Endothelial cell of umbilical vein (primary cell): ENCODE measurements around the gene FAM131B. TPM values are rescaled to one million over a fixed set of nuclear protein-coding genes. Genes with fewer than 3 reads are reported as not detected.

ENCODE experiments used
- BruUV-seq: library from RNA; stranded (reverse); fragments of 400-500 nt; replicated peaks from 2 replicates; lab custom pipeline; 2021; lab: Mats Ljungman, UMichigan
- CTCF ChIA-PET: fragments of 300-600, 350-600 bp; sonication (Branson Sonifier 250); formaldehyde crosslinking; loops from one replicate; lab custom pipeline; 2021; ENCODE audit warnings: antibody characterized with exemption, inconsistent platforms; lab: Charles Lee
- POLR2A ChIA-PET: fragments of 300-600, 350-600 bp; sonication (Branson Sonifier 250); formaldehyde crosslinking; loops from one replicate; lab custom pipeline; 2021; ENCODE audit warnings: antibody characterized with exemption, inconsistent platforms; lab: Charles Lee
- DNase-seq: peaks from one replicate; pipeline ENCODE4 v3.0.0-alpha.2; 2011; ENCODE audit warnings: low read depth, low spot score
- FAIRE-seq: peaks from 2 replicates; lab custom pipeline; 2011; peaks lifted over from hg19 to GRCh38; lab: Jason Lieb, UNC
- H2AFZ ChIP-seq: 2 replicates; pipeline ENCODE4 v1.6.0; 2012; ENCODE audit warnings: low read depth, low read length, control low read depth, inconsistent platforms
- H3K27ac ChIP-seq: 2 replicates; pipeline ENCODE4 v1.5.1; 2011; ENCODE audit warnings: low read depth, mild to moderate bottlenecking, control low read depth, low read length, moderate library complexity; ENCODE audit not compliant: insufficient read depth
- H3K27me3 ChIP-seq, 2 experiments: 2 replicates each; pipeline versions ENCODE4 v1.6.0 to v1.6.1; 2011; ENCODE audit warnings: low read length in 2 of 2, mixed read lengths in 1 of 2; ENCODE audit not compliant: control insufficient read depth in 2 of 2, insufficient read depth in 2 of 2
- H3K36me3 ChIP-seq, 2 experiments: 2 replicates in 1 of 2; 3 replicates in 1 of 2; pipeline ENCODE4 v1.5.1; 2011; ENCODE audit warnings: low read length in 2 of 2, mild to moderate bottlenecking in 1 of 2, moderate library complexity in 1 of 2; ENCODE audit not compliant: control insufficient read depth in 2 of 2, insufficient read depth in 2 of 2; ENCODE audit errors: extremely low read depth in 1 of 2
- H3K4me1 ChIP-seq: 3 replicates; pipeline ENCODE4 v1.5.1; 2011; ENCODE audit warnings: mild to moderate bottlenecking, low read length; ENCODE audit not compliant: control insufficient read depth, insufficient read depth; ENCODE audit errors: extremely low read depth
- H3K4me2 ChIP-seq: 2 replicates; pipeline ENCODE4 v1.6.1; 2011; ENCODE audit warnings: low read length, control low read depth, mixed read lengths; ENCODE audit not compliant: insufficient read depth
- H3K4me3 ChIP-seq, 3 experiments: fragments of 200-600 bp in 1 of 3; sonication (generic), shearing (Covaris generic) in 1 of 3; replicated peaks in 1 of 3; 2 replicates each; pipeline ENCODE4 v1.5.1; 2011 to 2016; ENCODE audit warnings: control low read depth in 3 of 3, low read length in 3 of 3, mild to moderate bottlenecking in 2 of 3, inconsistent platforms in 1 of 3, low read depth in 1 of 3, moderate library complexity in 1 of 3; ENCODE audit not compliant: insufficient read depth in 1 of 3
- H3K79me2 ChIP-seq: 2 replicates; pipeline ENCODE4 v1.6.0; 2012; ENCODE audit warnings: low read length, inconsistent platforms; ENCODE audit not compliant: control insufficient read depth, insufficient read depth
- H3K9ac ChIP-seq: replicated peaks from 2 replicates; pipeline ENCODE3; 2011; ENCODE audit warnings: low read length, control low read depth; ENCODE audit not compliant: insufficient read depth; ENCODE audit errors: extremely low read depth
- H3K9me1 ChIP-seq: replicated peaks from 3 replicates; pipeline ENCODE4 v1.6.0; 2011; ENCODE audit warnings: mild to moderate bottlenecking, low read length; ENCODE audit not compliant: control insufficient read depth, insufficient read depth; ENCODE audit errors: extremely low read depth
- H3K9me3 ChIP-seq: replicated peaks from 2 replicates; pipeline ENCODE4 v1.5.1; 2012; ENCODE audit warnings: low read length, inconsistent platforms; ENCODE audit not compliant: control insufficient read depth, insufficient read depth
- H4K20me1 ChIP-seq: replicated peaks from 2 replicates; pipeline ENCODE3; 2011; ENCODE audit warnings: mild to moderate bottlenecking, low read length; ENCODE audit not compliant: control insufficient read depth, insufficient read depth; ENCODE audit errors: extremely low read depth
- EZH2 ChIP-seq: IDR thresholded peaks from 2 replicates; pipeline ENCODE4 v1.6.1; 2012; ENCODE audit warnings: borderline replicate concordance, low read depth, mild to moderate bottlenecking, moderate library complexity, low read length, inconsistent platforms; ENCODE audit not compliant: severe bottlenecking
- FOS ChIP-seq: IDR thresholded peaks from 2 replicates; pipeline ENCODE4 v1.6.1; 2011; ENCODE audit warnings: mild to moderate bottlenecking, low read length, moderate library complexity, borderline replicate concordance; ENCODE audit not compliant: insufficient read depth
- GATA2 ChIP-seq: IDR thresholded peaks from 2 replicates; pipeline ENCODE4 v1.7.0; 2011; ENCODE audit warnings: low read depth, mild to moderate bottlenecking, moderate library complexity, mixed read lengths, low read length; ENCODE audit not compliant: insufficient read length, insufficient read depth
- JUN ChIP-seq: IDR thresholded peaks from 2 replicates; pipeline ENCODE4 v1.6.1; 2011; ENCODE audit warnings: borderline replicate concordance, low read depth; ENCODE audit not compliant: insufficient read length, insufficient read depth
- MYC ChIP-seq: IDR thresholded peaks from one replicate; pipeline ENCODE4 v1.6.1; 2011; ENCODE audit warnings: mild to moderate bottlenecking, low read depth, low read length
- POLR2A ChIP-seq: IDR thresholded peaks from 2 replicates; pipeline ENCODE4 v1.6.1; 2012; ENCODE audit warnings: low read depth, mild to moderate bottlenecking, control low read depth, low read length
- POLR2AphosphoS5 ChIP-seq: IDR thresholded peaks from 2 replicates; pipeline ENCODE4 v1.6.1; 2012; ENCODE audit warnings: low read depth, mild to moderate bottlenecking, control low read depth, low read length, moderate library complexity; ENCODE audit not compliant: insufficient read depth
- dilution Hi-C: fragments of 300-500 bp; cut with MboI; formaldehyde crosslinking; loops from one replicate; pipeline ENCODE4 v1.15.0; 2019; ENCODE audit warnings: low sequenced_read_pairs; ENCODE audit not compliant: extremely low pct_ligation_motif_present
- intact Hi-C: fragments of 100-400 bp; cut with micrococcal nuclease; formaldehyde crosslinking; loops from one replicate; pipeline ENCODE4 v1.10.0; 2022
- polyA plus RNA-seq, 4 experiments: library from polyadenylated mRNA; depleted of rRNA in 3 of 4; stranded (reverse) in 3 of 4; unstranded in 1 of 4; fragments of >200 nt; gene quantifications; 2 replicates each; pipeline versions ENCODE4 v1.2.1 to v1.2.3, GENCODE V29; 2011 to 2012; ENCODE audit warnings: missing spikeins in 1 of 4
- total RNA-seq: library from RNA; stranded (reverse); gene quantifications from 2 replicates; pipeline ENCODE4 v1.2.3, GENCODE V29; 2021
- TF ChIP-seq, protein P1 (sequence below), 2 donors: IDR thresholded peaks; 1 replicate in 1 of 2; 2 replicates in 1 of 2; pipeline ENCODE4 v1.5.1; 2011; ENCODE audit warnings: low read length in 2 of 2, mild to moderate bottlenecking in 2 of 2, moderate library complexity in 2 of 2, control low read depth in 1 of 2, inconsistent platforms in 1 of 2, low read depth in 1 of 2; ENCODE audit not compliant: insufficient read depth in 1 of 2; ENCODE audit errors: extremely low read depth in 1 of 2
- TF ChIP-seq, protein P2 (sequence below): IDR thresholded peaks from 2 replicates; pipeline ENCODE4 v1.6.1; 2011; ENCODE audit not compliant: insufficient read depth, insufficient read length

The FAM131B gene
- total and polyA plus RNA-seq, 2 donors (not counting 3 experiments of a cell fraction or from before 2014, with no cell fraction given) = 1.6 to 1.8 TPM

- H3K27ac ChIP-seq = no peak overlapping the region
- H3K4me3 ChIP-seq = no peak overlapping the region
- ChIA-PET CTCF (no interaction called here), POLR2A (no interaction called here)
- no TSS peak for BruUV-seq
- H3K4me2 ChIP-seq = no peak overlapping the region
- peaks cover 10 to 21% of the 10 kb centered on the region in 2 experiments for H3K27me3 ChIP-seq
- no peaks in the 10 kb centered on the region for H4K20me1 ChIP-seq
- FAIRE-seq = no peak
- H3K4me1 ChIP-seq = no peaks in the 10 kb centered on the region
- no peak for DNase-seq
- no peaks in the 10 kb centered on the region for H3K9me1 ChIP-seq
- no peak overlapping the region for H2AFZ ChIP-seq
- TF ChIP-seq JUN = no peak
- TF ChIP-seq, protein P1, sequence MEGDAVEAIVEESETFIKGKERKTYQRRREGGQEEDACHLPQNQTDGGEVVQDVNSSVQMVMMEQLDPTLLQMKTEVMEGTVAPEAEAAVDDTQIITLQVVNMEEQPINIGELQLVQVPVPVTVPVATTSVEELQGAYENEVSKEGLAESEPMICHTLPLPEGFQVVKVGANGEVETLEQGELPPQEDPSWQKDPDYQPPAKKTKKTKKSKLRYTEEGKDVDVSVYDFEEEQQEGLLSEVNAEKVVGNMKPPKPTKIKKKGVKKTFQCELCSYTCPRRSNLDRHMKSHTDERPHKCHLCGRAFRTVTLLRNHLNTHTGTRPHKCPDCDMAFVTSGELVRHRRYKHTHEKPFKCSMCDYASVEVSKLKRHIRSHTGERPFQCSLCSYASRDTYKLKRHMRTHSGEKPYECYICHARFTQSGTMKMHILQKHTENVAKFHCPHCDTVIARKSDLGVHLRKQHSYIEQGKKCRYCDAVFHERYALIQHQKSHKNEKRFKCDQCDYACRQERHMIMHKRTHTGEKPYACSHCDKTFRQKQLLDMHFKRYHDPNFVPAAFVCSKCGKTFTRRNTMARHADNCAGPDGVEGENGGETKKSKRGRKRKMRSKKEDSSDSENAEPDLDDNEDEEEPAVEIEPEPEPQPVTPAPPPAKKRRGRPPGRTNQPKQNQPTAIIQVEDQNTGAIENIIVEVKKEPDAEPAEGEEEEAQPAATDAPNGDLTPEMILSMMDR (IDR thresholded peaks at IDR 0.05; ENCODE audit: extremely low read depth in 1 of 2, insufficient read depth in 1 of 2, low read depth in 1 of 2, low read length in 2 of 2) = no peak
- no peak for TF ChIP-seq POLR2A
- TF ChIP-seq FOS = no peak
- TF ChIP-seq GATA2 = no peak
- TF ChIP-seq, protein P2, sequence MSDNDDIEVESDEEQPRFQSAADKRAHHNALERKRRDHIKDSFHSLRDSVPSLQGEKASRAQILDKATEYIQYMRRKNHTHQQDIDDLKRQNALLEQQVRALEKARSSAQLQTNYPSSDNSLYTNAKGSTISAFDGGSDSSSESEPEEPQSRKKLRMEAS = no peak
- no peak for TF ChIP-seq EZH2
- no peak for TF ChIP-seq MYC
- TF ChIP-seq POLR2AphosphoS5 = no peak
- H3K9me3 ChIP-seq = no peaks in the 10 kb centered on the region
- no peak overlapping the region for H3K9ac ChIP-seq
- intact Hi-C loops = no loop called here
- dilution Hi-C loops = no loop called here
- H3K79me2 ChIP-seq = no peaks in the 10 kb centered on the region
- no peaks in the 10 kb centered on the region for H3K36me3 ChIP-seq
Measured at GRCh38 chr7:143351574-143351973, 10.9 kb downstream of the FAM131B start.
